ENCODE measurements around the gene RNF41.
A peak's percentile ranks its signal among the peaks of the same experiment; 100 is the strongest.
"Not testable (repeated sequence)": the region's sequence is repeated elsewhere in the genome, so short reads cannot be mapped to it uniquely, and the experiment has no call there.

RNF41 gene

GRCh38 chr12:56206452-56207166 lies 15.1 kb downstream of the RNF41 start:
- DNase-seq = no peak

- DNase-seq = no peak
These were observed 16.3 kb downstream of the RNF41 start for GRCh38 chr12:56205445-56205844.

- DNase-seq = no peak
These were observed 17.4 kb downstream of the RNF41 start for GRCh38 chr12:56204275-56204674.

GRCh38 chr12:56202838-56203237 lies 18.9 kb downstream of the RNF41 start:
- DNase-seq = no peak

- DNase-seq = no peak
These were observed 19.4 kb downstream of the RNF41 start for GRCh38 chr12:56202366-56202765.

- no peak for DNase-seq
These were observed 22.9 kb downstream of the RNF41 start for GRCh38 chr12:56198836-56199235.

GRCh38 chr12:56197921-56198635 lies 23.6 kb downstream of the RNF41 start:
- no peak for DNase-seq

GRCh38 chr12:56196818-56197550 lies 24.7 kb downstream of the RNF41 start:
- not testable (repeated sequence) for DNase-seq

GRCh38 chr12:56193025-56193578 lies 28.6 kb downstream of the RNF41 start:
- DNase-seq = peak; percentile 27 to 55 (median 40)

- no peak for DNase-seq
These were observed 29.1 kb downstream of the RNF41 start for GRCh38 chr12:56192582-56192981.

- DNase-seq = no peak
These were observed 31.0 kb downstream of the RNF41 start for GRCh38 chr12:56190695-56191155.

GRCh38 chr12:56189918-56190694 lies 31.6 kb downstream of the RNF41 start:
- peak; percentile 26 to 84 (median 62) for DNase-seq

- peak; percentile 71 to 74 (median 72) for DNase-seq
These were observed 32.4 kb downstream of the RNF41 start, which contains the start of gene SMARCC2 for GRCh38 chr12:56189099-56189917. SMARCC2 (minus strand) TSS chr12:56189483; CDS start chr12:56189461, 22 bp downstream.

- DNase-seq = no peak
These were observed 33.0 kb downstream of the RNF41 start for GRCh38 chr12:56188778-56189098.

- DNase-seq = no peak
These were observed 33.5 kb downstream of the RNF41 start for GRCh38 chr12:56188131-56188777.

GRCh38 chr12:56186957-56187356 lies 34.8 kb downstream of the RNF41 start:
- DNase-seq = no peak

GRCh38 chr12:56178347-56178746 lies 43.4 kb downstream of the RNF41 start:
- no peak for DNase-seq

GRCh38 chr12:56172839-56173238 lies 48.9 kb downstream of the RNF41 start:
- DNase-seq = no peak

- DNase-seq = no peak
These were observed 52.4 kb downstream of the RNF41 start for GRCh38 chr12:56169229-56169759.

- no peak for DNase-seq
These were observed 56.4 kb downstream of the RNF41 start for GRCh38 chr12:56165369-56165768.

- no peak for DNase-seq
These were observed 57.4 kb downstream of the RNF41 start for GRCh38 chr12:56164345-56164729.

Data from activated CD4-positive, CD25-positive, alpha-beta regulatory T cell (primary cell).